Keratinocyte (primary cell): ENCODE results near the gene GOLGA2.

Source experiments
- EZH2 ChIP-seq: IDR thresholded peaks from one replicate; pipeline ENCODE4 v1.6.1; 2012; ENCODE audit warnings: inconsistent platforms, mild to moderate bottlenecking, low read length, moderate library complexity
- TF ChIP-seq, protein P1 (sequence below), 3 experiments: IDR thresholded peaks in 1 of 3; conservative IDR thresholded peaks in 1 of 3; optimal IDR thresholded peaks in 1 of 3; 2 replicates in 2 of 3; 3 replicates in 1 of 3; pipeline versions ENCODE3 to v1.5.1; 2011; ENCODE audit warnings: low read length in 3 of 3, mild to moderate bottlenecking in 3 of 3, moderate library complexity in 2 of 3, control low read depth in 1 of 3, inconsistent platforms in 1 of 3; ENCODE audit not compliant: insufficient read depth in 2 of 3; ENCODE audit errors: extremely low read depth in 1 of 3

DNA sequence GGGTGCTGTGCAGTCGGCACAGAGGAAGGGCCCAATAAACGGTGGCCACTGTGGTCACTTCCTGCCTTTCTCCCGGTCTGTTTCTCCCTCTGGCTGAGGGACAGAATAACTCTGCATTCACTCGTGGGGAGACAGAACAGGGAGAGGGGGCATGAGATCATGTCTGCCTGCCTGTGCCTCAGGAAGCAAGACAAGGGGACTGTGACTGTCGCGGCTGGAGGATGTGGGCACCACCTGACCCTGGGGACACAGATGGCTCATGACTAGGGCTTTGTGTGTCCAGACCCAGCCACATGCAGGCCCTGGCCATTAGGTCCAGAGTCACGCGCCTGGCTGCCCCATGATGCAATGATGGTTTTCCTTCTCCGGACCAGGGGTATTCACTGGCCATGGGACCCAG, 40.6 kb upstream of the GOLGA2 start:
- TF ChIP-seq, protein P1, sequence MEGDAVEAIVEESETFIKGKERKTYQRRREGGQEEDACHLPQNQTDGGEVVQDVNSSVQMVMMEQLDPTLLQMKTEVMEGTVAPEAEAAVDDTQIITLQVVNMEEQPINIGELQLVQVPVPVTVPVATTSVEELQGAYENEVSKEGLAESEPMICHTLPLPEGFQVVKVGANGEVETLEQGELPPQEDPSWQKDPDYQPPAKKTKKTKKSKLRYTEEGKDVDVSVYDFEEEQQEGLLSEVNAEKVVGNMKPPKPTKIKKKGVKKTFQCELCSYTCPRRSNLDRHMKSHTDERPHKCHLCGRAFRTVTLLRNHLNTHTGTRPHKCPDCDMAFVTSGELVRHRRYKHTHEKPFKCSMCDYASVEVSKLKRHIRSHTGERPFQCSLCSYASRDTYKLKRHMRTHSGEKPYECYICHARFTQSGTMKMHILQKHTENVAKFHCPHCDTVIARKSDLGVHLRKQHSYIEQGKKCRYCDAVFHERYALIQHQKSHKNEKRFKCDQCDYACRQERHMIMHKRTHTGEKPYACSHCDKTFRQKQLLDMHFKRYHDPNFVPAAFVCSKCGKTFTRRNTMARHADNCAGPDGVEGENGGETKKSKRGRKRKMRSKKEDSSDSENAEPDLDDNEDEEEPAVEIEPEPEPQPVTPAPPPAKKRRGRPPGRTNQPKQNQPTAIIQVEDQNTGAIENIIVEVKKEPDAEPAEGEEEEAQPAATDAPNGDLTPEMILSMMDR (optimal IDR thresholded peaks at IDR 0.05 in 1 of 3, IDR thresholded peaks at IDR 0.05 in 1 of 3, conservative IDR thresholded peaks at IDR 0.05 in 1 of 3; ENCODE audit: extremely low read depth in 1 of 3, insufficient read depth in 2 of 3, low read length in 3 of 3), result no peak
- TF ChIP-seq EZH2, result no peak
